Breast epithelium (tissue), 3 donors: ENCODE measurements around the gene ANKRD13D.

ENCODE experiments used
- POLR2A ChIP-seq: fragments of 450-650 bp; IDR thresholded peaks from one replicate; pipeline ENCODE4 v1.6.1; 2016; ENCODE audit warnings: antibody characterized with exemption, mild to moderate bottlenecking, moderate library complexity
- TF ChIP-seq, protein P1 (sequence below), 3 donors: fragments of 450-650 bp; IDR thresholded peaks; one replicate each; pipeline ENCODE4 v1.5.1; 2016 to 2017; ENCODE audit warnings: antibody characterized with exemption in 3 of 3, mild to moderate bottlenecking in 3 of 3, moderate library complexity in 3 of 3

DNA sequence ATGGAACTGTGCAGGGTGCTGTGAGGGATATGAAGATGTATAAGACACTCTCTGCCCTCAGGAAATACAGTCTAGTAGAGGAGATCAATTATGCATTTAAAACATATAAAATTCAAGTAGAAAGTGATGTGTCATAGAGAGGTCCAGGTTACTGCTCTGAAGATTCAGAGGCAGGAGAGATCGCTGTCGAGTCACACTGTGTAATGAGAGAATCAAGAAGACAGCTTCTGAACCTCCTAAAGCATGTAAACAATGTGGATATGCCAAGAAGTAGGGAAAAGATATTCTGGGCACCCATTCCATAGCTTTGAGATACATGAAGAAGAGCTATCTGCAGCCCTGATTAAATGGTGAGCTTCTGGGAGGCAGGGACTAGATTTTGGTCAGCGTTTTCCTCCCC lies 30.9 kb downstream of the ANKRD13D start:
- no peak for TF ChIP-seq POLR2A
- TF ChIP-seq, protein P1, sequence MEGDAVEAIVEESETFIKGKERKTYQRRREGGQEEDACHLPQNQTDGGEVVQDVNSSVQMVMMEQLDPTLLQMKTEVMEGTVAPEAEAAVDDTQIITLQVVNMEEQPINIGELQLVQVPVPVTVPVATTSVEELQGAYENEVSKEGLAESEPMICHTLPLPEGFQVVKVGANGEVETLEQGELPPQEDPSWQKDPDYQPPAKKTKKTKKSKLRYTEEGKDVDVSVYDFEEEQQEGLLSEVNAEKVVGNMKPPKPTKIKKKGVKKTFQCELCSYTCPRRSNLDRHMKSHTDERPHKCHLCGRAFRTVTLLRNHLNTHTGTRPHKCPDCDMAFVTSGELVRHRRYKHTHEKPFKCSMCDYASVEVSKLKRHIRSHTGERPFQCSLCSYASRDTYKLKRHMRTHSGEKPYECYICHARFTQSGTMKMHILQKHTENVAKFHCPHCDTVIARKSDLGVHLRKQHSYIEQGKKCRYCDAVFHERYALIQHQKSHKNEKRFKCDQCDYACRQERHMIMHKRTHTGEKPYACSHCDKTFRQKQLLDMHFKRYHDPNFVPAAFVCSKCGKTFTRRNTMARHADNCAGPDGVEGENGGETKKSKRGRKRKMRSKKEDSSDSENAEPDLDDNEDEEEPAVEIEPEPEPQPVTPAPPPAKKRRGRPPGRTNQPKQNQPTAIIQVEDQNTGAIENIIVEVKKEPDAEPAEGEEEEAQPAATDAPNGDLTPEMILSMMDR (IDR thresholded peaks at IDR 0.05), result no peak
